Heart right ventricle (tissue), 16 donors: ENCODE data around the gene CBLN2. TPM values are rescaled to one million over a fixed set of nuclear protein-coding genes. Genes with fewer than 3 reads are reported as not detected.

Source experiments
- ATAC-seq, 8 donors: fragments of 200-7000 bp; cut with Tn5 transposase; one replicate each; pipeline ENCODE4 v1.9.1; 2020; ENCODE audit warnings: mild to moderate bottlenecking in 8 of 8, moderate library complexity in 8 of 8, moderate number of reproducible peaks in 1 of 8
- DNase-seq, 2 donors: peaks; one replicate each; pipeline ENCODE4 v3.0.0-alpha.2; 2020
- H3K27ac ChIP-seq, 10 donors: fragments of 200-600 bp; sonication (generic) in 2 of 10; one replicate each; pipeline versions ENCODE4 v1.5.0 to v1.8.0; 2020 to 2022; ENCODE audit warnings: mild to moderate bottlenecking in 3 of 10
- H3K27me3 ChIP-seq, 7 donors: fragments of 200-600 bp; one replicate each; pipeline ENCODE4 v1.8.0; 2021 to 2022; ENCODE audit warnings: mild to moderate bottlenecking in 2 of 7
- H3K36me3 ChIP-seq, 9 donors: fragments of 200-600 bp; sonication (generic) in 1 of 9; one replicate each; pipeline versions ENCODE4 v1.5.0 to v1.8.0; 2020 to 2022; ENCODE audit warnings: mild to moderate bottlenecking in 2 of 9
- H3K4me1 ChIP-seq, 9 donors: fragments of 200-600 bp; sonication (generic) in 1 of 9; one replicate each; pipeline versions ENCODE4 v1.5.0 to v1.8.0; 2020 to 2022; ENCODE audit warnings: mild to moderate bottlenecking in 4 of 9
- H3K4me3 ChIP-seq, 10 donors: fragments of 200-600 bp; sonication (generic) in 2 of 10; one replicate each; pipeline versions ENCODE4 v1.5.0 to v1.8.0; 2020 to 2022; ENCODE audit warnings: mild to moderate bottlenecking in 7 of 10, moderate library complexity in 2 of 10
- H3K9me3 ChIP-seq, 11 donors: fragments of 200-600 bp in 10 of 11; sonication (generic) in 2 of 11; one replicate each; pipeline versions ENCODE4 v1.5.0 to v1.8.0; 2013 to 2022; ENCODE audit warnings: mild to moderate bottlenecking in 2 of 11, control low read depth in 1 of 11, moderate library complexity in 1 of 11
- CTCF ChIP-seq, 9 donors: fragments of 200-600 bp; sonication (generic) in 2 of 9; IDR thresholded peaks; one replicate each; pipeline versions ENCODE4 v1.5.0 to v1.8.0; 2021 to 2022; ENCODE audit warnings: antibody characterized with exemption in 9 of 9, mild to moderate bottlenecking in 5 of 9, moderate library complexity in 1 of 9
- WGBS, 2 donors: extraction: QIAGEN DNeasy Blood & Tissue Kit; methylation state at CpG; one replicate each; pipeline ENCODE4 v1.1.7; 2013; ENCODE audit warnings: inconsistent platforms in 1 of 2; 5-methylcytosine and 5-hydroxymethylcytosine counted together
- intact Hi-C, 10 donors: fragments of 100-400 bp; cut with DNase I; formaldehyde crosslinking; loops; one replicate each; pipeline versions ENCODE4 v1.11.1 to v1.14.2; 2022
- long read RNA-seq, 3 donors: library from polyadenylated mRNA; unstranded; transcript quantifications; one replicate each; pipeline ENCODE4 v2.0.0, GENCODE V29; 2020 to 2021
- polyA plus RNA-seq, 2 donors: library from polyadenylated mRNA; stranded (reverse); fragments of 200-250 nt; gene quantifications; one replicate each; pipeline ENCODE4 v1.2.3, GENCODE V29; 2013
- total RNA-seq, 10 donors: library from RNA; stranded (reverse); fragmentation: NEBNext Ultra II Directional in 3 of 10; extraction: Animal tissue kit (Norgen Biotek cat#: 25700) in 3 of 10; gene quantifications; one replicate each; pipeline versions ENCODE4 v1.2.1 to v1.2.4, GENCODE V29; 2021 to 2023
- donor health status: Arrhythmogenic right ventricular cardiomyopathy.
- donor health status: ischemic (EF 13 %, LVEDD 7.1; RV severe dilation, severe dysfunction).
- donor health status: healthy with polysubstance abuse.
- donor health status: DM: no; HTN: yes; CAD: no.
- donor health status: DM: no; HTN: no; CAD: no.
- donor health status: ischemic (EF 25% LVEDD 6.9; RV normal size, moderate dysfunction).
- donor health status: ischemic (EF 25% LVEDD 5.7; RV mildly dilated, moderate dysfunction).
- donor health status: healthy.
- donor health status: DM: yes; HTN: yes; CAD: no.
- donor health status: Ischemic cardiomyopathy.
- donor health status: ischemic (EF 35%, LVEDD 5.7; RV mildly dilated, moderate dysfunction).
- donor health status: nonischemic (EF 11% LVEDD 7.7; RV severe dilation, severe dysfunction).
- donor health status: DM: yes; HTN: yes; CAD: no.
- donor health status: PGD.
- donor health status: ischemic (EF 29% LVEDD 5.4; RV normal size, mild dysfunction).
- donor health status: nonischemic (EF 23%, LVEDD 6.1; RV moderate dilation, normal function).

CBLN2 gene
- total RNA-seq = under 1 TPM in 2 of 10 donors, not detected in 8; 0.29 to 0.45 TPM
- under 1 TPM in 1 of 2 donors, not detected in 1; 0.07 TPM for polyA plus RNA-seq
- long read RNA-seq, donor 1 = 0 reads
- long read RNA-seq, donor 2 = 0 reads
- long read RNA-seq, donor 3 = 0 reads

- peak; percentile 16 to 22 for DNase-seq
- ATAC-seq = peak in 7 of 8 donors; percentile 47 to 77 (median 61)
- intact Hi-C loops = no loop called here
- peak in 8 of 9 donors; percentile 15 to 72 (median 56) for TF ChIP-seq CTCF (IDR thresholded peaks at IDR 0.05)
- no peak within 1 kb of the TSS for H3K27ac ChIP-seq
- peaks cover 0 to 12% (median 3%) of the 10 kb centered on the region in 9 donors for H3K4me1 ChIP-seq
- H3K4me3 ChIP-seq = peak within 1 kb of the TSS in 9 of 10 donors; percentile 2 to 41 (median 26)
- no peaks in the 10 kb centered on the region for H3K9me3 ChIP-seq
- WGBS, 2 donors = 4 to 6% methylated on average over 44 of the region's 44 CpGs
- no peaks in the 10 kb centered on the region for H3K36me3 ChIP-seq
- peaks cover 10 to 66% (median 52%) of the 10 kb centered on the region in 7 donors for H3K27me3 ChIP-seq
These were observed at the start of gene CBLN2 for GRCh38 chr18:72544092-72544886. CBLN2 (minus strand) TSS chr18:72544342; CDS start chr18:72542160, 2,182 bp downstream.

- no peak overlapping the region for H3K27ac ChIP-seq
- intact Hi-C loops = no loop called here
- no peaks in the 10 kb centered on the region for H3K4me1 ChIP-seq
- peaks cover 0 to 13% (median 0%) of the 10 kb centered on the region in 11 donors for H3K9me3 ChIP-seq
- DNase-seq = no peak
- no peak overlapping the region for H3K4me3 ChIP-seq
- no peaks in the 10 kb centered on the region for H3K36me3 ChIP-seq
- TF ChIP-seq CTCF (IDR thresholded peaks at IDR 0.05) = no peak
- no peaks in the 10 kb centered on the region for H3K27me3 ChIP-seq
- no peak for ATAC-seq
- 55 to 56% methylated on average over 5 of the region's 5 CpGs for WGBS, 2 donors
These were observed 44.2 kb upstream of the CBLN2 start for GRCh38 chr18:72588360-72588759.

GRCh38 chr18:72584787-72585186 is 40.6 kb upstream of the CBLN2 start:
- peaks cover 0 to 3% (median 0%) of the 10 kb centered on the region in 11 donors for H3K9me3 ChIP-seq
- H3K27me3 ChIP-seq = no peaks in the 10 kb centered on the region
- no peak overlapping the region for H3K27ac ChIP-seq
- TF ChIP-seq CTCF (IDR thresholded peaks at IDR 0.05) = no peak
- no peak overlapping the region for H3K4me3 ChIP-seq
- ATAC-seq (no peak), DNase-seq (no peak)
- no peaks in the 10 kb centered on the region for H3K36me3 ChIP-seq
- whole genome bisulfite sequencing, 2 donors = 81 to 83% methylated on average over 3 of the region's 3 CpGs
- no peaks in the 10 kb centered on the region for H3K4me1 ChIP-seq
- intact Hi-C loops = no loop called here

GRCh38 chr18:72581976-72582375 is 37.8 kb upstream of the CBLN2 start:
- intact Hi-C loops = no loop called here
- Histone ChIP-seq H3K27me3 (no peaks in the 10 kb centered on the region), H3K9me3 (peaks cover 0 to 3% (median 0%) of the 10 kb centered on the region in 11 donors), H3K36me3 (no peaks in the 10 kb centered on the region), H3K4me1 (no peaks in the 10 kb centered on the region), H3K27ac (no peak overlapping the region), H3K4me3 (no peak overlapping the region)
- no peak for DNase-seq
- 57 to 65% methylated on average over 3 of the region's 3 CpGs for WGBS, 2 donors
- TF ChIP-seq CTCF (IDR thresholded peaks at IDR 0.05) = no peak
- ATAC-seq = no peak
